ENCODE data around the gene MRPL51. TPM values are rescaled to one million over a fixed set of nuclear protein-coding genes. Genes with fewer than 3 reads are reported as not detected.
A peak's percentile ranks its signal among the peaks of the same experiment; 100 is the strongest.

MRPL51 gene
- polyA plus RNA-seq, 1 donor from 2014 or later, result 117 TPM

GRCh38 chr12:6534695-6534944 lies 41.6 kb upstream of the MRPL51 start:
- Histone ChIP-seq H3F3A (ENCODE audit: insufficient read depth, low read length, poor library complexity, severe bottlenecking) (peaks cover 4% of the 10 kb centered on the region), H3K9me3 (ENCODE audit: low read length) (no peaks in the 10 kb centered on the region), H3K27ac (ENCODE audit: low read length) (peak overlapping the region; percentile 98), H3K9me2 (ENCODE audit: insufficient read depth, low read length) (no peaks in the 10 kb centered on the region), H2AFZ (ENCODE audit: low read depth, low read length) (peak overlapping the region; percentile 21), H4K20me1 (ENCODE audit: insufficient read depth) (peaks cover 9% of the 10 kb centered on the region), H3K27me3 (ENCODE audit: insufficient read depth, low read depth, low read length) (no peaks in the 10 kb centered on the region), H3K36me3 (ENCODE audit: insufficient read depth, low read length) (peaks cover 11% of the 10 kb centered on the region), H3K4me2 (ENCODE audit: low read length) (peak overlapping the region; percentile 14), H3K4me3 (ENCODE audit: low read length) (peak overlapping the region; percentile 100), H3K79me2 (replicated peaks; ENCODE audit: insufficient read depth, low read length) (peaks cover 20% of the 10 kb centered on the region), H3K9ac (ENCODE audit: low read length) (peak overlapping the region; percentile 99)
- TF ChIP-seq RAD21 (conservative IDR thresholded peaks at IDR 0.05) (no peak), TAF1 (IDR thresholded peaks at IDR 0.05; ENCODE audit: low read depth) (peak; percentile 12)

DNA sequence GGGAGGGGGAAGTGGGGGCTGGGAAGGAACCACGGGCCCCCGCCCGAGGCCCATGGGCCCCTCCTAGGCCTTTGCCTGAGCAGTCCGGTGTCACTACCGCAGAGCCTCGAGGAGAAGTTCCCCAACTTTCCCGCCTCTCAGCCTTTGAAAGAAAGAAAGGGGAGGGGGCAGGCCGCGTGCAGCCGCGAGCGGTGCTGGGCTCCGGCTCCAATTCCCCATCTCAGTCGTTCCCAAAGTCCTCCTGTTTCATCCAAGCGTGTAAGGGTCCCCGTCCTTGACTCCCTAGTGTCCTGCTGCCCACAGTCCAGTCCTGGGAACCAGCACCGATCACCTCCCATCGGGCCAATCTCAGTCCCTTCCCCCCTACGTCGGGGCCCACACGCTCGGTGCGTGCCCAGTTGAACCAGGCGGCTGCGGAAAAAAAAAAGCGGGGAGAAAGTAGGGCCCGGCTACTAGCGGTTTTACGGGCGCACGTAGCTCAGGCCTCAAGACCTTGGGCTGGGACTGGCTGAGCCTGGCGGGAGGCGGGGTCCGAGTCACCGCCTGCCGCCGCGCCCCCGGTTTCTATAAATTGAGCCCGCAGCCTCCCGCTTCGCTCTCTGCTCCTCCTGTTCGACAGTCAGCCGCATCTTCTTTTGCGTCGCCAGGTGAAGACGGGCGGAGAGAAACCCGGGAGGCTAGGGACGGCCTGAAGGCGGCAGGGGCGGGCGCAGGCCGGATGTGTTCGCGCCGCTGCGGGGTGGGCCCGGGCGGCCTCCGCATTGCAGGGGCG lies 41.0 kb upstream of the MRPL51 start, which contains the start of gene GAPDH:
GAPDH (plus strand) TSS at position 595 of the 772 bp plus-strand sequence. CDS start 316 bp downstream, outside the sequence.
- H3K36me3 ChIP-seq (ENCODE audit: insufficient read depth, low read length), result peaks cover 11% of the 10 kb centered on the region
- no peaks in the 10 kb centered on the region for H3K9me3 ChIP-seq (ENCODE audit: low read length)
- H3K27me3 ChIP-seq (ENCODE audit: insufficient read depth, low read depth, low read length), result no peaks in the 10 kb centered on the region
- H3K4me3 ChIP-seq (ENCODE audit: low read length), result peak within 1 kb of the TSS; percentile 100
- peak within 1 kb of the TSS; percentile 99 for H3K9ac ChIP-seq (ENCODE audit: low read length)
- H2AFZ ChIP-seq (ENCODE audit: low read depth, low read length), result peak within 1 kb of the TSS; percentile 65
- H3K4me2 ChIP-seq (ENCODE audit: low read length), result peak within 1 kb of the TSS; percentile 92
- TF ChIP-seq EZH2 (IDR thresholded peaks at IDR 0.05; ENCODE audit: borderline replicate concordance, insufficient read depth, low read length, poor library complexity, severe bottlenecking), result no peak
- peak; percentile 91 for TF ChIP-seq MXI1 (conservative IDR thresholded peaks at IDR 0.05; ENCODE audit: poor library complexity, severe bottlenecking)
- peak; percentile 18 for TF ChIP-seq SMC3 (conservative IDR thresholded peaks at IDR 0.05; ENCODE audit: poor library complexity)
- TF ChIP-seq TAF1 (IDR thresholded peaks at IDR 0.05; ENCODE audit: low read depth), result peak; percentile 97
- TF ChIP-seq, protein P1, sequence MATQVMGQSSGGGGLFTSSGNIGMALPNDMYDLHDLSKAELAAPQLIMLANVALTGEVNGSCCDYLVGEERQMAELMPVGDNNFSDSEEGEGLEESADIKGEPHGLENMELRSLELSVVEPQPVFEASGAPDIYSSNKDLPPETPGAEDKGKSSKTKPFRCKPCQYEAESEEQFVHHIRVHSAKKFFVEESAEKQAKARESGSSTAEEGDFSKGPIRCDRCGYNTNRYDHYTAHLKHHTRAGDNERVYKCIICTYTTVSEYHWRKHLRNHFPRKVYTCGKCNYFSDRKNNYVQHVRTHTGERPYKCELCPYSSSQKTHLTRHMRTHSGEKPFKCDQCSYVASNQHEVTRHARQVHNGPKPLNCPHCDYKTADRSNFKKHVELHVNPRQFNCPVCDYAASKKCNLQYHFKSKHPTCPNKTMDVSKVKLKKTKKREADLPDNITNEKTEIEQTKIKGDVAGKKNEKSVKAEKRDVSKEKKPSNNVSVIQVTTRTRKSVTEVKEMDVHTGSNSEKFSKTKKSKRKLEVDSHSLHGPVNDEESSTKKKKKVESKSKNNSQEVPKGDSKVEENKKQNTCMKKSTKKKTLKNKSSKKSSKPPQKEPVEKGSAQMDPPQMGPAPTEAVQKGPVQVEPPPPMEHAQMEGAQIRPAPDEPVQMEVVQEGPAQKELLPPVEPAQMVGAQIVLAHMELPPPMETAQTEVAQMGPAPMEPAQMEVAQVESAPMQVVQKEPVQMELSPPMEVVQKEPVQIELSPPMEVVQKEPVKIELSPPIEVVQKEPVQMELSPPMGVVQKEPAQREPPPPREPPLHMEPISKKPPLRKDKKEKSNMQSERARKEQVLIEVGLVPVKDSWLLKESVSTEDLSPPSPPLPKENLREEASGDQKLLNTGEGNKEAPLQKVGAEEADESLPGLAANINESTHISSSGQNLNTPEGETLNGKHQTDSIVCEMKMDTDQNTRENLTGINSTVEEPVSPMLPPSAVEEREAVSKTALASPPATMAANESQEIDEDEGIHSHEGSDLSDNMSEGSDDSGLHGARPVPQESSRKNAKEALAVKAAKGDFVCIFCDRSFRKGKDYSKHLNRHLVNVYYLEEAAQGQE (IDR thresholded peaks at IDR 0.05; ENCODE audit: borderline replicate concordance), result peak; percentile 89
- peak; percentile 43 for TF ChIP-seq EP300 (conservative IDR thresholded peaks at IDR 0.05; ENCODE audit: poor library complexity, severe bottlenecking)
- TF ChIP-seq POLR2AphosphoS5 (IDR thresholded peaks at IDR 0.05), result peak; percentile 99
- no peak for TF ChIP-seq RAD21 (conservative IDR thresholded peaks at IDR 0.05)
- no peak for TF ChIP-seq CTCF (IDR thresholded peaks at IDR 0.05; ENCODE audit: poor library complexity, severe bottlenecking)
- no peaks in the 10 kb centered on the region for H3K9me2 ChIP-seq (ENCODE audit: insufficient read depth, low read length)
- peak within 1 kb of the TSS; percentile 98 for H3K27ac ChIP-seq (ENCODE audit: low read length)
- H3F3A ChIP-seq (ENCODE audit: insufficient read depth, low read length, poor library complexity, severe bottlenecking), result peaks cover 4% of the 10 kb centered on the region
- H4K20me1 ChIP-seq (ENCODE audit: insufficient read depth), result peaks cover 9% of the 10 kb centered on the region
- peaks cover 20% of the 10 kb centered on the region for H3K79me2 ChIP-seq (replicated peaks; ENCODE audit: insufficient read depth, low read length)

All from neural cell (in vitro differentiated cells).